H54 (cell line): ENCODE results near the gene CNNM3.

Experiments
- DNase-seq: peaks from one replicate; pipeline ENCODE4 v3.0.0; 2011; ENCODE audit warnings: low spot score, mixed read lengths; ENCODE audit not compliant: insufficient read length
- FAIRE-seq: peaks from 3 replicates; lab custom pipeline; 2011; peaks lifted over from hg19 to GRCh38; lab: Jason Lieb, UNC
- POLR2A ChIP-seq: IDR thresholded peaks from 2 replicates; pipeline ENCODE4 v1.6.1; 2011; ENCODE audit warnings: low read depth, mild to moderate bottlenecking, low read length

CNNM3 gene

GRCh38 chr2:96875498-96876268, 59.6 kb downstream of the CNNM3 start:
- FAIRE-seq (no peak), DNase-seq (no peak)
- TF ChIP-seq POLR2A = no peak

GRCh38 chr2:96876269-96877041, 60.4 kb downstream of the CNNM3 start:
- DNase-seq = peak; percentile 86
- peak; percentile 23 for FAIRE-seq
- no peak for TF ChIP-seq POLR2A

GRCh38 chr2:96877042-96877451, 61.0 kb downstream of the CNNM3 start:
- no peak for TF ChIP-seq POLR2A
- DNase-seq (no peak), FAIRE-seq (no peak)

GRCh38 chr2:96877631-96878092, 61.6 kb downstream of the CNNM3 start:
- no peak for TF ChIP-seq POLR2A
- DNase-seq (no peak), FAIRE-seq (no peak)

- TF ChIP-seq POLR2A = no peak
- no peak for FAIRE-seq
- DNase-seq = no peak
Measured at GRCh38 chr2:96878171-96878570, 62.1 kb downstream of the CNNM3 start.

GRCh38 chr2:96878796-96879544, 62.9 kb downstream of the CNNM3 start:
- no peak for TF ChIP-seq POLR2A
- FAIRE-seq = no peak

GRCh38 chr2:96879545-96880040, 63.5 kb downstream of the CNNM3 start:
- DNase-seq (no peak), FAIRE-seq (no peak)
- TF ChIP-seq POLR2A = no peak

More at GRCh38 chr2:96878796-96879544, 62.9 kb downstream of the CNNM3 start:
- no peak for DNase-seq

- no peak for TF ChIP-seq POLR2A
- DNase-seq = no peak
- FAIRE-seq = no peak
Measured at GRCh38 chr2:96880891-96881273, 64.8 kb downstream of the CNNM3 start.

- no peak for TF ChIP-seq POLR2A
- FAIRE-seq = no peak
- DNase-seq = no peak
Measured at GRCh38 chr2:96881349-96882195, 65.5 kb downstream of the CNNM3 start.

- TF ChIP-seq POLR2A = no peak
- DNase-seq (no peak), FAIRE-seq (no peak)
Measured at GRCh38 chr2:96882230-96882629, 66.2 kb downstream of the CNNM3 start.

- no peak for FAIRE-seq
- TF ChIP-seq POLR2A = no peak
- DNase-seq = no peak
Measured at GRCh38 chr2:96882906-96883305, 66.8 kb downstream of the CNNM3 start.

- FAIRE-seq (no peak), DNase-seq (no peak)
- no peak for TF ChIP-seq POLR2A
Measured at GRCh38 chr2:96883306-96883705, 67.2 kb downstream of the CNNM3 start.
